K562 (cell line): ENCODE data around the gene SOBP. TPM values are rescaled to one million over a fixed set of nuclear protein-coding genes. Genes with fewer than 3 reads are reported as not detected.
A peak's percentile ranks its signal among the peaks of the same experiment; 100 is the strongest.

Experiments used
- ARID2 ChIP-seq: fragments of 450-650 bp; IDR thresholded peaks from 2 replicates; pipeline ENCODE4 v1.6.1; 2017; ENCODE audit warnings: antibody characterized with exemption, mild to moderate bottlenecking
- ATF7 ChIP-seq: fragments of 450-650 bp; IDR thresholded peaks from 2 replicates; pipeline ENCODE4 v1.7.1; 2014; ENCODE audit warnings: mild to moderate bottlenecking, moderate library complexity
- BHLHE40 ChIP-seq: IDR thresholded peaks from 2 replicates; pipeline ENCODE4 v1.6.1; 2011; ENCODE audit warnings: low read length, improper control_type of control experiment
- CEBPG ChIP-seq, 3 experiments: fragments of 200-800 bp in 1 of 3; sonication (Bioruptor generic) in 1 of 3; sonication (generic) in 1 of 3; formaldehyde crosslinking in 1 of 3; IDR thresholded peaks in 2 of 3; conservative IDR thresholded peaks in 1 of 3; 2 replicates each; pipeline versions ENCODE4 v1.6.1 to v1.8.0; 2016 to 2022; ENCODE audit warnings: missing compliant biosample characterization in 2 of 3, missing genetic modification characterization in 2 of 3, mild to moderate bottlenecking in 1 of 3, missing genetic modification reagents in 1 of 3
- CHD2 ChIP-seq: IDR thresholded peaks from 2 replicates; pipeline ENCODE4 v1.6.1; 2011; ENCODE audit warnings: low read depth, low read length
- CREM ChIP-seq: IDR thresholded peaks from 2 replicates; pipeline ENCODE4 v1.6.1; 2014; ENCODE audit warnings: antibody characterized with exemption, low read depth
- KLF16 ChIP-seq: IDR thresholded peaks from 2 replicates; pipeline ENCODE4 v1.6.1; 2016; ENCODE audit warnings: antibody characterized with exemption
- LCOR ChIP-seq: sonication (generic); formaldehyde crosslinking; IDR thresholded peaks from 2 replicates; pipeline ENCODE4 v1.8.0; 2022; ENCODE audit warnings: mild to moderate bottlenecking, missing genetic modification reagents
- MTA3 ChIP-seq: fragments of 450-650 bp; formaldehyde crosslinking; IDR thresholded peaks from 2 replicates; pipeline ENCODE4 v1.6.1; 2017; ENCODE audit warnings: mild to moderate bottlenecking, borderline replicate concordance
- POLR2H ChIP-seq: IDR thresholded peaks from 2 replicates; pipeline ENCODE4 v1.6.1; 2016; ENCODE audit warnings: missing genetic modification characterization, low read depth, mild to moderate bottlenecking, control low read depth, missing compliant biosample characterization, moderate library complexity
- SPI1 ChIP-seq: IDR thresholded peaks from 2 replicates; pipeline ENCODE4 v1.6.1; 2011; ENCODE audit warnings: low read depth, low read length, control low read depth, borderline replicate concordance
- ZFPM2 ChIP-seq: fragments of 250-450 bp; sonication (Bioruptor Pico); IDR thresholded peaks from 2 replicates; pipeline ENCODE4 v1.5.1; 2022; ENCODE audit warnings: mild to moderate bottlenecking
- ZFX ChIP-seq: sonication (generic); formaldehyde crosslinking; IDR thresholded peaks from 2 replicates; pipeline ENCODE4 v1.8.0; 2022; ENCODE audit warnings: mild to moderate bottlenecking, missing genetic modification reagents, moderate library complexity
- polyA plus RNA-seq, 8 experiments: library from polyadenylated mRNA; depleted of rRNA in 4 of 8; stranded (reverse) in 5 of 8; unstranded in 3 of 8; fragments of >200 nt; fragmentation: Nextera tagmentation in 2 of 8; fragmentation: Illumina TruSeq in 1 of 8; extraction: Ambion mirVana in 2 of 8; extraction: Trizol in 1 of 8; gene quantifications; 2 replicates each; pipeline versions ENCODE4 v1.2.1 to v1.2.3, GENCODE V29; 2011 to 2014; ENCODE audit warnings: inconsistent platforms in 1 of 8, missing spikeins in 1 of 8
- total RNA-seq, 7 experiments: library from RNA; depleted of rRNA in 6 of 7; stranded (reverse); fragments of >200 nt in 6 of 7; fragmentation: Illumina TruSeq in 2 of 7; extraction: Trizol in 2 of 7; gene quantifications; 2 replicates each; pipeline versions ENCODE4 v1.2.1 to v1.2.3, GENCODE V29; 2011 to 2021; ENCODE audit warnings: low replicate concordance in 1 of 7
- TF ChIP-seq, protein P1 (sequence below): fragments of 450-650 bp; conservative IDR thresholded peaks from 2 replicates; pipeline ENCODE4 v1.6.1; 2016; ENCODE audit warnings: missing genetic modification characterization, low read depth, mild to moderate bottlenecking, control low read depth, missing compliant biosample characterization
- TF ChIP-seq, protein P2 (sequence below), 2 experiments: fragments of 450-650 bp in 1 of 2; sonication (generic) in 1 of 2; formaldehyde crosslinking in 1 of 2; IDR thresholded peaks in 1 of 2; conservative IDR thresholded peaks in 1 of 2; 2 replicates each; pipeline versions ENCODE4 v1.6.1 to v1.8.1; 2016 to 2023; ENCODE audit warnings: mild to moderate bottlenecking in 2 of 2, moderate library complexity in 2 of 2, inconsistent platforms in 1 of 2, missing genetic modification reagents in 1 of 2
- TF ChIP-seq, protein P3 (sequence below), 2 experiments: IDR thresholded peaks; 2 replicates each; pipeline ENCODE4 v1.6.1; 2011; ENCODE audit warnings: borderline replicate concordance in 1 of 2, control low read depth in 1 of 2, low read depth in 1 of 2, low read length in 1 of 2, mild to moderate bottlenecking in 1 of 2, mixed read lengths in 1 of 2, moderate library complexity in 1 of 2; ENCODE audit not compliant: insufficient read depth in 1 of 2, insufficient read length in 1 of 2, poor library complexity in 1 of 2, severe bottlenecking in 1 of 2; ENCODE audit errors: extremely low read depth in 1 of 2
- TF ChIP-seq, protein P4 (sequence below), 3 experiments: IDR thresholded peaks in 2 of 3; conservative IDR thresholded peaks in 1 of 3; 2 replicates each; pipeline ENCODE4 v1.5.1; 2011 to 2012; ENCODE audit warnings: low read length in 3 of 3, mild to moderate bottlenecking in 3 of 3, control low read depth in 2 of 3, improper control_type of control experiment in 1 of 3, inconsistent platforms in 1 of 3, low read depth in 1 of 3, mixed read lengths in 1 of 3, moderate library complexity in 1 of 3; ENCODE audit not compliant: insufficient read depth in 2 of 3
- TF ChIP-seq, protein P5 (sequence below): fragments of 250-450 bp; sonication (Bioruptor Pico); IDR thresholded peaks from 2 replicates; pipeline ENCODE4 v1.8.0; 2021; ENCODE audit warnings: mild to moderate bottlenecking, moderate library complexity

SOBP gene
- total and polyA plus RNA-seq, 9 of the 15 experiments (the other 6 are each of a cell fraction or from before 2014, with no cell fraction given) = 0.16 TPM; not detected in 8

DNA sequence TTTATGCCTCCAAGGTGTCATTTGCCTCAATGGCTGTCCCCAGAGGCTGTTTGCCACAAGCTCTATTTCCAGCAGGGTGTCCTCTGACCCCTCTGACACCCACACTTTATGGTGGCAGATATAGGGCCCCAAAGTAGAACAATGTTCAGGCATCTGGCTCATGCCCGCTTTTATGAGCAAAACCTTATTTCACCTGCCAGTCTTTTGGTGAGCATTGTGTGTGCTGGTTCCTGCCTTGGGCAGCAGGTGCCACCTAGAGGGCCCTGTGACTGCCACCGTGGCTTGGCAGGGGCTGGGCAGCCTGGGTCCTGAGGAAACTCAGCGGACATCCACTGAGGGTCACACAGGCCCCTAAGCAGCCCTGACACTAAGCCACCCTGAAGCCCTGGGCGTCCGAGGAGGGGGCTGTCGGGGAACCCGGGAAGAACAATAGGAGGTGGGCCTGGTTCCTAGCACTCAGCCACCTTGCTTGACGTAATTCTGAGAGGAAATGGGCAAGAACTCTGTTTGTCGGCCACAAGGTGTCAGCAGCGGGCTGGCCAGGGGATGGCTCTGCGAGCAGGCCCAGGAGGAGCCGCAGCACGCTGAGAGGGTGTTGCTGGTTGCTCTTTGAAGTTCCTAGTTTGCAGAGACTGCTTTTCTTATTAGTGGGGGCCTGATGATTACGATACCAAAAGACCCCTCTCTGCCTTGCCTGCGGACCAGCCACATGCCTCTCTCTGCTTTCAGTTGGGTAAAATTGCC, 185.2 kb downstream of the SOBP start (continued):
- TF ChIP-seq, protein P1, sequence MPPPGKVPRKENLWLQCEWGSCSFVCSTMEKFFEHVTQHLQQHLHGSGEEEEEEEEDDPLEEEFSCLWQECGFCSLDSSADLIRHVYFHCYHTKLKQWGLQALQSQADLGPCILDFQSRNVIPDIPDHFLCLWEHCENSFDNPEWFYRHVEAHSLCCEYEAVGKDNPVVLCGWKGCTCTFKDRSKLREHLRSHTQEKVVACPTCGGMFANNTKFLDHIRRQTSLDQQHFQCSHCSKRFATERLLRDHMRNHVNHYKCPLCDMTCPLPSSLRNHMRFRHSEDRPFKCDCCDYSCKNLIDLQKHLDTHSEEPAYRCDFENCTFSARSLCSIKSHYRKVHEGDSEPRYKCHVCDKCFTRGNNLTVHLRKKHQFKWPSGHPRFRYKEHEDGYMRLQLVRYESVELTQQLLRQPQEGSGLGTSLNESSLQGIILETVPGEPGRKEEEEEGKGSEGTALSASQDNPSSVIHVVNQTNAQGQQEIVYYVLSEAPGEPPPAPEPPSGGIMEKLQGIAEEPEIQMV (tag) = no peak
- TF ChIP-seq ATF7 (peak; percentile 79; the same call in 1 of the 2 replicates), CHD2 (no peak), SPI1 (peak; percentile 40; the same call in 1 of the 2 replicates), CEBPG (CRISPR knock-in tag; IDR thresholded peaks at IDR 0.05) (peak; percentile 57; the same call in 1 of the 2 replicates), CEBPG (tag; conservative IDR thresholded peaks at IDR 0.05 in 1 of 2, IDR thresholded peaks at IDR 0.05 in 1 of 2) (no peak), ZFPM2 (CRISPR knock-in tag) (no peak), LCOR (CRISPR knock-in tag) (no peak), KLF16 (0 out of 2 replicates have a peak, but pooled peaks have one; percentile 41), BHLHE40 (peak; percentile 19; the same call in 1 of the 2 replicates), CREM (peak; percentile 82), ARID2 (peak; percentile 56; the same call in 1 of the 2 replicates), MTA3 (0 out of 2 replicates have a peak, but pooled peaks have one; percentile 28), ZFX (peak; percentile 36; the same call in 1 of the 2 replicates), POLR2H (tag) (no peak)
- TF ChIP-seq, protein P2, sequence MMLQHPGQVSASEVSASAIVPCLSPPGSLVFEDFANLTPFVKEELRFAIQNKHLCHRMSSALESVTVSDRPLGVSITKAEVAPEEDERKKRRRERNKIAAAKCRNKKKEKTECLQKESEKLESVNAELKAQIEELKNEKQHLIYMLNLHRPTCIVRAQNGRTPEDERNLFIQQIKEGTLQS (IDR thresholded peaks at IDR 0.05) = no peak
- TF ChIP-seq, protein P2 (CRISPR knock-in tag; conservative IDR thresholded peaks at IDR 0.05) = no peak
- TF ChIP-seq, protein P3, sequence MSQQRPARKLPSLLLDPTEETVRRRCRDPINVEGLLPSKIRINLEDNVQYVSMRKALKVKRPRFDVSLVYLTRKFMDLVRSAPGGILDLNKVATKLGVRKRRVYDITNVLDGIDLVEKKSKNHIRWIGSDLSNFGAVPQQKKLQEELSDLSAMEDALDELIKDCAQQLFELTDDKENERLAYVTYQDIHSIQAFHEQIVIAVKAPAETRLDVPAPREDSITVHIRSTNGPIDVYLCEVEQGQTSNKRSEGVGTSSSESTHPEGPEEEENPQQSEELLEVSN (IDR thresholded peaks at IDR 0.05; ENCODE audit: borderline replicate concordance in 1 of 2, extremely low read depth in 1 of 2, insufficient read depth in 1 of 2, insufficient read length in 1 of 2, low read depth in 1 of 2, low read length in 1 of 2, poor library complexity in 1 of 2, severe bottlenecking in 1 of 2) = peak in 1 of 2 experiments; percentile 41
- TF ChIP-seq, protein P4, sequence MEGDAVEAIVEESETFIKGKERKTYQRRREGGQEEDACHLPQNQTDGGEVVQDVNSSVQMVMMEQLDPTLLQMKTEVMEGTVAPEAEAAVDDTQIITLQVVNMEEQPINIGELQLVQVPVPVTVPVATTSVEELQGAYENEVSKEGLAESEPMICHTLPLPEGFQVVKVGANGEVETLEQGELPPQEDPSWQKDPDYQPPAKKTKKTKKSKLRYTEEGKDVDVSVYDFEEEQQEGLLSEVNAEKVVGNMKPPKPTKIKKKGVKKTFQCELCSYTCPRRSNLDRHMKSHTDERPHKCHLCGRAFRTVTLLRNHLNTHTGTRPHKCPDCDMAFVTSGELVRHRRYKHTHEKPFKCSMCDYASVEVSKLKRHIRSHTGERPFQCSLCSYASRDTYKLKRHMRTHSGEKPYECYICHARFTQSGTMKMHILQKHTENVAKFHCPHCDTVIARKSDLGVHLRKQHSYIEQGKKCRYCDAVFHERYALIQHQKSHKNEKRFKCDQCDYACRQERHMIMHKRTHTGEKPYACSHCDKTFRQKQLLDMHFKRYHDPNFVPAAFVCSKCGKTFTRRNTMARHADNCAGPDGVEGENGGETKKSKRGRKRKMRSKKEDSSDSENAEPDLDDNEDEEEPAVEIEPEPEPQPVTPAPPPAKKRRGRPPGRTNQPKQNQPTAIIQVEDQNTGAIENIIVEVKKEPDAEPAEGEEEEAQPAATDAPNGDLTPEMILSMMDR (IDR thresholded peaks at IDR 0.05 in 2 of 3, conservative IDR thresholded peaks at IDR 0.05 in 1 of 3; ENCODE audit: insufficient read depth in 2 of 3, low read depth in 1 of 3, low read length in 3 of 3) = peak; percentile 88 to 93 (median 92)
- TF ChIP-seq, protein P5, sequence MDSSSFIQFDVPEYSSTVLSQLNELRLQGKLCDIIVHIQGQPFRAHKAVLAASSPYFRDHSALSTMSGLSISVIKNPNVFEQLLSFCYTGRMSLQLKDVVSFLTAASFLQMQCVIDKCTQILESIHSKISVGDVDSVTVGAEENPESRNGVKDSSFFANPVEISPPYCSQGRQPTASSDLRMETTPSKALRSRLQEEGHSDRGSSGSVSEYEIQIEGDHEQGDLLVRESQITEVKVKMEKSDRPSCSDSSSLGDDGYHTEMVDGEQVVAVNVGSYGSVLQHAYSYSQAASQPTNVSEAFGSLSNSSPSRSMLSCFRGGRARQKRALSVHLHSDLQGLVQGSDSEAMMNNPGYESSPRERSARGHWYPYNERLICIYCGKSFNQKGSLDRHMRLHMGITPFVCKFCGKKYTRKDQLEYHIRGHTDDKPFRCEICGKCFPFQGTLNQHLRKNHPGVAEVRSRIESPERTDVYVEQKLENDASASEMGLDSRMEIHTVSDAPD (CRISPR knock-in tag) = no peak
